Measurements from ENCODE around the gene ABITRAM. TPM values are rescaled to one million over a fixed set of nuclear protein-coding genes. Genes with fewer than 3 reads are reported as not detected.
A peak's percentile ranks its signal among the peaks of the same experiment; 100 is the strongest.
"Not testable (repeated sequence)": the region's sequence is repeated elsewhere in the genome, so short reads cannot be mapped to it uniquely, and the experiment has no call there.

The ABITRAM gene
- total RNA-seq, 2 experiments from 2014 or later: 9.4 to 11.2 TPM

GRCh38 chr9:108904161-108904560, 30.0 kb upstream of the ABITRAM start:
- CTCF ChIA-PET: no interaction called here
- intact Hi-C loops (cut with micrococcal nuclease): no loop called here
- DNase-seq: no peak
- POLR2A ChIA-PET: no interaction called here
- no peak overlapping the region for H3K4me3 Mint-ChIP-seq
- no peaks in the 10 kb centered on the region for H3K4me1 Mint-ChIP-seq (ENCODE audit: low read depth)
- no peaks in the 10 kb centered on the region for H3K27me3 Mint-ChIP-seq
- H3K27ac Mint-ChIP-seq: no peak overlapping the region
- H3K36me3 Mint-ChIP-seq: peaks cover 40% of the 10 kb centered on the region
- H3K9me3 Mint-ChIP-seq: no peaks in the 10 kb centered on the region

GRCh38 chr9:108905494-108905893, 28.7 kb upstream of the ABITRAM start:
- Mint-ChIP-seq H3K4me3 (no peak overlapping the region), H3K9me3 (no peaks in the 10 kb centered on the region), H3K4me1 (ENCODE audit: low read depth) (peaks cover 2% of the 10 kb centered on the region), H3K36me3 (peaks cover 45% of the 10 kb centered on the region), H3K27me3 (no peaks in the 10 kb centered on the region), H3K27ac (no peak overlapping the region)
- ChIA-PET CTCF (no interaction called here), POLR2A (no interaction called here)
- intact Hi-C loops (cut with micrococcal nuclease): no loop called here
- no peak for DNase-seq

- no peak for DNase-seq
- ChIA-PET CTCF (no interaction called here), POLR2A (interaction anchor here (0.6 kb wide), 1 partner anchor 35 kb away, joined by 4 read pairs; no protein-coding TSS in a partner anchor)
- Mint-ChIP-seq H3K27me3 (no peaks in the 10 kb centered on the region), H3K4me3 (no peak overlapping the region), H3K27ac (no peak overlapping the region), H3K36me3 (peaks cover 42% of the 10 kb centered on the region), H3K9me3 (no peaks in the 10 kb centered on the region), H3K4me1 (ENCODE audit: low read depth) (peaks cover 16% of the 10 kb centered on the region)
- intact Hi-C loops (cut with micrococcal nuclease): no loop called here
These were observed 23.8 kb upstream of the ABITRAM start for GRCh38 chr9:108910402-108910801.

- no peak overlapping the region for H3K4me3 Mint-ChIP-seq
- DNase-seq: no peak
- intact Hi-C loops (cut with micrococcal nuclease): no loop called here
- H3K27ac Mint-ChIP-seq: no peak overlapping the region
- POLR2A ChIA-PET: interaction anchor here (0.6 kb wide), 1 partner anchor 35 kb away, joined by 4 read pairs; no protein-coding TSS in a partner anchor
- peaks cover 16% of the 10 kb centered on the region for H3K4me1 Mint-ChIP-seq (ENCODE audit: low read depth)
- H3K36me3 Mint-ChIP-seq: peaks cover 43% of the 10 kb centered on the region
- H3K9me3 Mint-ChIP-seq: no peaks in the 10 kb centered on the region
- CTCF ChIA-PET: no interaction called here
- H3K27me3 Mint-ChIP-seq: no peaks in the 10 kb centered on the region
These were observed 23.3 kb upstream of the ABITRAM start for GRCh38 chr9:108910914-108911313.

GRCh38 chr9:108911820-108912219, 22.4 kb upstream of the ABITRAM start:
- Mint-ChIP-seq H3K27me3 (no peaks in the 10 kb centered on the region), H3K9me3 (no peaks in the 10 kb centered on the region), H3K4me3 (no peak overlapping the region), H3K4me1 (ENCODE audit: low read depth) (peaks cover 16% of the 10 kb centered on the region), H3K27ac (peak overlapping the region; percentile 62), H3K36me3 (peaks cover 47% of the 10 kb centered on the region)
- POLR2A ChIA-PET: no interaction called here
- CTCF ChIA-PET: no interaction called here
- intact Hi-C loops (cut with micrococcal nuclease): no loop called here
- no peak for DNase-seq

- Mint-ChIP-seq H3K27ac (no peak overlapping the region), H3K27me3 (no peaks in the 10 kb centered on the region), H3K4me1 (ENCODE audit: low read depth) (peaks cover 16% of the 10 kb centered on the region), H3K9me3 (no peaks in the 10 kb centered on the region), H3K4me3 (no peak overlapping the region), H3K36me3 (peaks cover 46% of the 10 kb centered on the region)
- intact Hi-C loops (cut with micrococcal nuclease): no loop called here
- no peak for DNase-seq
- ChIA-PET POLR2A (no interaction called here), CTCF (no interaction called here)
These were observed 20.8 kb upstream of the ABITRAM start for GRCh38 chr9:108913391-108913790.

- ChIA-PET POLR2A (no interaction called here), CTCF (no interaction called here)
- intact Hi-C loops (cut with micrococcal nuclease): no loop called here
- Mint-ChIP-seq H3K4me3 (no peak overlapping the region), H3K27ac (no peak overlapping the region), H3K9me3 (no peaks in the 10 kb centered on the region), H3K36me3 (peaks cover 34% of the 10 kb centered on the region), H3K4me1 (ENCODE audit: low read depth) (no peaks in the 10 kb centered on the region), H3K27me3 (no peaks in the 10 kb centered on the region)
- no peak for DNase-seq
These were observed 14.7 kb upstream of the ABITRAM start for GRCh38 chr9:108919517-108919916.

- H3K36me3 Mint-ChIP-seq: peaks cover 41% of the 10 kb centered on the region
- H3K4me1 Mint-ChIP-seq (ENCODE audit: low read depth); H3K4me3 Mint-ChIP-seq; POLR2A ChIA-PET; H3K27ac Mint-ChIP-seq; CTCF ChIA-PET; H3K9me3 Mint-ChIP-seq; H3K27me3 Mint-ChIP-seq; intact Hi-C loops (cut with micrococcal nuclease); DNase-seq: not testable (repeated sequence)
These were observed 13.8 kb upstream of the ABITRAM start for GRCh38 chr9:108920401-108920800.

GRCh38 chr9:108921200-108921599, 13.0 kb upstream of the ABITRAM start:
- ChIA-PET POLR2A (no interaction called here), CTCF (no interaction called here)
- intact Hi-C loops (cut with micrococcal nuclease): no loop called here
- Mint-ChIP-seq H3K4me3 (no peak overlapping the region), H3K27ac (no peak overlapping the region), H3K9me3 (no peaks in the 10 kb centered on the region), H3K27me3 (no peaks in the 10 kb centered on the region), H3K4me1 (ENCODE audit: low read depth) (no peaks in the 10 kb centered on the region), H3K36me3 (peaks cover 43% of the 10 kb centered on the region)
- no peak for DNase-seq

GRCh38 chr9:108924466-108924865, 9.7 kb upstream of the ABITRAM start:
- Mint-ChIP-seq H3K4me3 (no peak overlapping the region), H3K27ac (no peak overlapping the region), H3K36me3 (peaks cover 51% of the 10 kb centered on the region), H3K9me3 (no peaks in the 10 kb centered on the region), H3K27me3 (no peaks in the 10 kb centered on the region), H3K4me1 (ENCODE audit: low read depth) (no peaks in the 10 kb centered on the region)
- no peak for DNase-seq
- ChIA-PET POLR2A (no interaction called here), CTCF (no interaction called here)
- intact Hi-C loops (cut with micrococcal nuclease): no loop called here

GRCh38 chr9:108928386-108928785, 5.8 kb upstream of the ABITRAM start:
- H3K36me3 Mint-ChIP-seq: peaks cover 49% of the 10 kb centered on the region
- ChIA-PET CTCF (interaction anchor here (0.7 kb wide), 1 partner anchor 391 kb away, joined by 3 read pairs; no protein-coding TSS in a partner anchor), POLR2A (interaction anchor here (1.1 kb wide), 1 partner anchor 190 kb away, joined by 3 read pairs; no protein-coding TSS in a partner anchor)

GRCh38 chr9:108933231-108933717, 926 bp upstream of the ABITRAM start:
- Mint-ChIP-seq H3K27ac (peak overlapping the region; percentile 92), H3K27me3 (no peaks in the 10 kb centered on the region), H3K9me3 (no peaks in the 10 kb centered on the region), H3K4me3 (peak overlapping the region; percentile 95), H3K36me3 (peaks cover 20% of the 10 kb centered on the region), H3K4me1 (ENCODE audit: low read depth) (peaks cover 25% of the 10 kb centered on the region)
- CTCF ChIA-PET: no interaction called here
- POLR2A ChIA-PET: no interaction called here
- DNase-seq: no peak
- intact Hi-C loops (cut with micrococcal nuclease): loop anchor here (5.0 to 10.0 kb wide), 3 partner anchors 482 to 1651 kb away; partner anchors contain the start of genes RAD23B and TXN

More at GRCh38 chr9:108928386-108928785, 5.8 kb upstream of the ABITRAM start:
- peaks cover 14% of the 10 kb centered on the region for H3K4me1 Mint-ChIP-seq (ENCODE audit: low read depth)
- no peaks in the 10 kb centered on the region for H3K27me3 Mint-ChIP-seq
- no peak overlapping the region for H3K4me3 Mint-ChIP-seq
- no peak overlapping the region for H3K27ac Mint-ChIP-seq
- DNase-seq: no peak
- H3K9me3 Mint-ChIP-seq: no peaks in the 10 kb centered on the region
- intact Hi-C loops (cut with micrococcal nuclease): no loop called here

GRCh38 chr9:108933718-108934322, 380 bp upstream of the ABITRAM start, which contains the start of gene ELP1:
TSS of gene ELP1 (minus strand) at chr9:108934124. CDS start at chr9:108931146, 2,978 bp downstream.
- intact Hi-C loops (cut with micrococcal nuclease): loop anchor here (1.0 to 10.0 kb wide), 7 partner anchors 47 to 1652 kb away; partner anchors contain the start of genes CTNNAL1, EPB41L4B, RAD23B and TXN
- Mint-ChIP-seq H3K9me3 (no peaks in the 10 kb centered on the region), H3K36me3 (peaks cover 16% of the 10 kb centered on the region), H3K27ac (peak within 1 kb of the TSS; percentile 92), H3K4me1 (ENCODE audit: low read depth) (peaks cover 25% of the 10 kb centered on the region), H3K27me3 (no peaks in the 10 kb centered on the region), H3K4me3 (peak within 1 kb of the TSS; percentile 95)
- peak; percentile 95 for DNase-seq
- CTCF ChIA-PET: no interaction called here
- POLR2A ChIA-PET: no interaction called here
